ENCODE measurements around the gene OR4S1. TPM values are rescaled to one million over a fixed set of nuclear protein-coding genes. Genes with fewer than 3 reads are reported as not detected.
"Not testable (repeated sequence)": the region's sequence is repeated elsewhere in the genome, so short reads cannot be mapped to it uniquely, and the experiment has no call there.

OR4S1 gene
- total and polyA plus RNA-seq, 2 of the 13 experiments (the other 11 are each of a cell fraction or from before 2014, with no cell fraction given), result not detected

GRCh38 chr11:48307760-48308386, 1.9 kb downstream of the OR4S1 start (continued):
- TF ChIP-seq CBX5 (CRISPR knock-in tag; IDR thresholded peaks at IDR 0.05; ENCODE audit: borderline replicate concordance) (no peak), NCOR1 (IDR thresholded peaks at IDR 0.05; ENCODE audit: borderline replicate concordance, low read length) (no peak), E2F1 (CRISPR knock-in tag; IDR thresholded peaks at IDR 0.05) (no peak), MAFK (conservative IDR thresholded peaks at IDR 0.05 in 1 of 2, IDR thresholded peaks at IDR 0.05 in 1 of 2; ENCODE audit: low read length in 2 of 2) (peak in 1 of 2 experiments; percentile 26; a peak in 1 of 4 replicates), NR2F6 (IDR thresholded peaks at IDR 0.05) (peak; percentile 59), NR2F6 (CRISPR knock-in tag; IDR thresholded peaks at IDR 0.05) (peak; percentile 62; the same call in 1 of the 2 replicates), HNRNPK (IDR thresholded peaks at IDR 0.05; ENCODE audit: low read depth, low read length, poor library complexity, severe bottlenecking) (peak; percentile 55), ZNF207 (IDR thresholded peaks at IDR 0.05; ENCODE audit: borderline replicate concordance) (no peak), RAD21 (CRISPR knock-in tag; IDR thresholded peaks at IDR 0.05) (peak; percentile 42; the same call in 1 of the 2 replicates), EZH2 (conservative IDR thresholded peaks at IDR 0.05; ENCODE audit: low read depth, low read length) (no peak), ZNF816 (CRISPR knock-in tag; IDR thresholded peaks at IDR 0.05; ENCODE audit: borderline replicate concordance) (no peak)

- ATAC-seq; H2AFZ ChIP-seq (ENCODE audit: low read length); H3K4me3 ChIP-seq (replicated peaks in 1 of 3; ENCODE audit: insufficient read depth in 1 of 3, low read depth in 2 of 3, low read length in 3 of 3); H3K4me2 ChIP-seq (ENCODE audit: low read depth, low read length); POLR2A ChIA-PET; H3K36me3 ChIP-seq (replicated peaks in 1 of 2; ENCODE audit: control insufficient read depth in 1 of 2, insufficient read depth in 2 of 2, low read length in 2 of 2); H3K27ac ChIP-seq (ENCODE audit: extremely low read length, insufficient read depth, low read length); H3K4me1 ChIP-seq (ENCODE audit: insufficient read depth, low read length); CTCF ChIA-PET (ENCODE audit: low intra/inter-chr PET ratio, low total read pairs); H3K27me3 ChIP-seq (ENCODE audit: control insufficient read depth in 1 of 2, insufficient read depth in 2 of 2, low read length in 2 of 2); in situ Hi-C loops (cut with HindIII; ENCODE audit: extremely low pct_ligation_motif_present, low pct_unique_long_range_greater_than_20kb); H4K20me1 ChIP-seq (ENCODE audit: insufficient read depth, low read length); H3K9ac ChIP-seq (ENCODE audit: insufficient read depth, low read depth, low read length); FAIRE-seq; intact Hi-C loops (cut with micrococcal nuclease; ENCODE audit: unreplicated experiment); H3K79me2 ChIP-seq (ENCODE audit: insufficient read depth, low read length); H3K9me3 ChIP-seq (ENCODE audit: low read length); DNase-seq (ENCODE audit: low spot score); BruUV-seq (replicated peaks): not testable (repeated sequence)
- WGBS (ENCODE audit: low lambda C conversion rate), result 3% methylated on average over 2 of the region's 2 CpGs
Measured at GRCh38 chr11:48313590-48313989, 7.6 kb downstream of the OR4S1 start.

DNA sequence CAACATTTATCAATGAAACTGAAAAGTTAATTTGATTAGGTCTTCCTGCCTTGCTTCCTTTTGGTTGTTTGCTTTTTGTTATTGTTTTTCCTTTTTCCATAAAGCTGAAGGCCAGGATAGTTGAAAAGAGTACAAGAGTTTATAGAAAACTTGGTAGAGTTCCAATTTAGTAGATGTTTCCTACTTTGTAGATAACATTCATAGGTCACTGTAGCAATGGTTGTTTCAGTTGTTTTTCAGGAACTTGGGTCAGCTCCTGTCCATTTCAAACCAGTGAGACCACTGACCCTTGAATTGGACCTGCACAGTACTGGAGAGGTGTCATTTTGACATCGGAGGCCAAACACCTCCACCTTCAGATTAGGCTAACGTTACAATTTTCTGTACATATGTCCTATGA, 13.8 kb downstream of the OR4S1 start:
- H3K4me3 ChIP-seq (replicated peaks in 1 of 3; ENCODE audit: insufficient read depth in 1 of 3, low read depth in 2 of 3, low read length in 3 of 3); in situ Hi-C loops (cut with HindIII; ENCODE audit: extremely low pct_ligation_motif_present, low pct_unique_long_range_greater_than_20kb); H3K9me3 ChIP-seq (ENCODE audit: low read length); H3K36me3 ChIP-seq (replicated peaks in 1 of 2; ENCODE audit: control insufficient read depth in 1 of 2, insufficient read depth in 2 of 2, low read length in 2 of 2); BruUV-seq (replicated peaks); H3K79me2 ChIP-seq (ENCODE audit: insufficient read depth, low read length); POLR2A ChIA-PET; DNase-seq (ENCODE audit: low spot score); H3K27ac ChIP-seq (ENCODE audit: extremely low read length, insufficient read depth, low read length); CTCF ChIA-PET (ENCODE audit: low intra/inter-chr PET ratio, low total read pairs); intact Hi-C loops (cut with micrococcal nuclease; ENCODE audit: unreplicated experiment); FAIRE-seq; H3K4me2 ChIP-seq (ENCODE audit: low read depth, low read length); H3K27me3 ChIP-seq (ENCODE audit: control insufficient read depth in 1 of 2, insufficient read depth in 2 of 2, low read length in 2 of 2); H2AFZ ChIP-seq (ENCODE audit: low read length); H3K9ac ChIP-seq (ENCODE audit: insufficient read depth, low read depth, low read length); H4K20me1 ChIP-seq (ENCODE audit: insufficient read depth, low read length); H3K4me1 ChIP-seq (ENCODE audit: insufficient read depth, low read length); ATAC-seq: not testable (repeated sequence)
- WGBS (ENCODE audit: low lambda C conversion rate), result 0% methylated on average over 2 of the region's 2 CpGs

GRCh38 chr11:48324620-48325019, 18.6 kb downstream of the OR4S1 start, which contains the start of gene OR4C3:
Gene OR4C3, plus strand, starts transcription at chr11:48324920. Its CDS starts 102 bp downstream, at chr11:48325022.
- ATAC-seq; H3K9ac ChIP-seq (ENCODE audit: insufficient read depth, low read depth, low read length); H3K9me3 ChIP-seq (ENCODE audit: low read length); DNase-seq (ENCODE audit: low spot score); POLR2A ChIA-PET; FAIRE-seq; H3K27ac ChIP-seq (ENCODE audit: extremely low read length, insufficient read depth, low read length); BruUV-seq (replicated peaks); H3K4me3 ChIP-seq (replicated peaks in 1 of 3; ENCODE audit: insufficient read depth in 1 of 3, low read depth in 2 of 3, low read length in 3 of 3); intact Hi-C loops (cut with micrococcal nuclease; ENCODE audit: unreplicated experiment); H3K27me3 ChIP-seq (ENCODE audit: control insufficient read depth in 1 of 2, insufficient read depth in 2 of 2, low read length in 2 of 2); H4K20me1 ChIP-seq (ENCODE audit: insufficient read depth, low read length); H3K36me3 ChIP-seq (replicated peaks in 1 of 2; ENCODE audit: control insufficient read depth in 1 of 2, insufficient read depth in 2 of 2, low read length in 2 of 2); H3K79me2 ChIP-seq (ENCODE audit: insufficient read depth, low read length); H3K4me2 ChIP-seq (ENCODE audit: low read depth, low read length); in situ Hi-C loops (cut with HindIII; ENCODE audit: extremely low pct_ligation_motif_present, low pct_unique_long_range_greater_than_20kb); H3K4me1 ChIP-seq (ENCODE audit: insufficient read depth, low read length); H2AFZ ChIP-seq (ENCODE audit: low read length); CTCF ChIA-PET (ENCODE audit: low intra/inter-chr PET ratio, low total read pairs): not testable (repeated sequence)
